GM18861 (cell line): ENCODE results near the gene TTLL12.

Source experiments
- ATAC-seq: cut with Tn5 transposase; IDR thresholded peaks from one replicate; pipeline ENCODE4 v1.9.1; 2021; ENCODE audit not compliant: unreplicated experiment

The TTLL12 gene

GRCh38 chr22:43131773-43132501 lies 55.0 kb downstream of the TTLL12 start:
- no peak for ATAC-seq

- ATAC-seq = no peak
Observed at GRCh38 chr22:43129426-43130425, 57.2 kb downstream of the TTLL12 start.

- ATAC-seq = no peak
Observed at GRCh38 chr22:43128928-43129424, 58.0 kb downstream of the TTLL12 start.

DNA sequence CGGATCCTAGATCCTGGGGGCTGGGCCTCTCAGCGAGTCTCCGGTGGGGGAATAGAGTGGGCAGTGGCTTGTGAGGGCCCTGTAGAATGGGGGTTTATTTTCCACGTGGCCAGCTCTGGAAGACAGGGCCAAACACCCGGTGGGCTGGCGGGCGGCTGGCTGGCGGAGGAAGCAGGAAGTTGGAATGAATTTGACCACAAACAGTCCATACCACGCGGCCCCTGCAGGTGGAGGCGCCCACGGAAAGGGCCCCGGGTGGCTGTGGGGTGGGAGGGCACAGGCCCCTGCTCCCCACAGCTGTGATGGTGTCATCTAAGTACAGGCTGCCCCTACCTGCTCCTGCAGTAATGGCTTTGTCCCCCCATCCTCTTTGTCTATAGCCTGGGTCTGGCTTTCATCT lies 58.8 kb downstream of the TTLL12 start:
- ATAC-seq = no peak

DNA sequence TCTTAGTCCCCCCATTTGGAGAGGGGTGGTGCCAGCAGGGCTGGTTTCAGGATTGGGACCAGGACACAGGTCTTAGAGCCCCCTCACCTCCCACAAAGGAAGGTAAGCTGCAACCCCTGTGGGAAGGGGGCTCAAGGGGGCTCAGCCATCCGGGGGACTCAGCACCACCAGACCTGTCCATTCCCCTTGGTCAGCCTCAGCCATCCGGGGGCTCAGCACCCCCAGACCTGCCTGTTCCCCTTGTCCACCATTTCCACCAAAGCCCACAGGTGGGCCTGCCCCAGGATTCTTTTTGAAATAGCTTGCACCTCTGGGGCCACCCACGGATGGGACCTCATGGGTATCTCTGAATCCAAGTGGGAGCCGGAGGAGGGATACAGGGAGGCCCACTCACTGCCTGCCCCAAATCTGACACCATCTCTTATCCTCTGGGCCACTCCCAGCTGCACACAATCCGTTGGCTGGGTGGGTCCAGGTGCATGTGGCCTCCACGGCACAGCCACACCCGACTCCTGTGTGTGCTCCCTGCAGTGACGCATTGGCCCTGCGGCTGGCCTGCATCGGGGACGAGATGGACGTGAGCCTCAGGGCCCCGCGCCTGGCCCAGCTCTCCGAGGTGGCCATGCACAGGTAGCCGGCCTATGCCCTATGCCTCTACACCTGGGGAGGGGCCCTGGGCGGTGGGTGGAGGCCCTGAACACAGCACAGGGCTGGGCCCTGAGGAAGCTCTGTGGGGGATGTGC lies 59.6 kb downstream of the TTLL12 start:
- ATAC-seq = no peak

- ATAC-seq = no peak
Observed at GRCh38 chr22:43126501-43127165, 60.3 kb downstream of the TTLL12 start.

DNA sequence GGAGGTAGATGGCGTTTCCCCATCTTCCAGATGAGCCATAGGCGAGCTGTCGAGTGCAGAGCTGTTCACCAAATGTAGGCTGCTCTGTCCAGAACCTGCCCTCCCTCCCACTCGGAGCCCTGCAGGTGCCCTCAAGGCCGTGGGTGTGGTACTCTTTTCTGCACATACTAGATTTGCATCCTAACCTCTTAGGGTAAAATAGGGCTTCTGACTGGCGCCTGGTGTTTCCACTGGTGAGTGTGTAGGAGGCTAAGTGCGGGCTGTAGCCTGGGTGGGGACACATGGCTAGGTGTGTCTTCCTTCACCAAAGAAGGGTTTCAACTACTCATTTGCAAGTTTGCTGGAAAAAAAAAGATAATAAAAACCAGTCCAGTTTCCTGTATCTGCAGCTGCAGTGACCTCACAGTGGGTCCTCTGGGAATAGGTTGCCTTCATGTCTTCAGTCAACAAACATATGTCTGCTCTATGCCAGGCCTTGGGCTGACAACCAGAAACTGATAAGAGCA lies 67.9 kb downstream of the TTLL12 start:
- ATAC-seq = peak; percentile 61

GRCh38 chr22:43118024-43118849 lies 68.7 kb downstream of the TTLL12 start:
- ATAC-seq = no peak

- ATAC-seq = no peak
Observed at GRCh38 chr22:43116932-43117331, 70.0 kb downstream of the TTLL12 start.
